HG02973 (cell line): ENCODE measurements around the gene ZNF892.
"Not testable (repeated sequence)": the region's sequence is repeated elsewhere in the genome, so short reads cannot be mapped to it uniquely, and the experiment has no call there.

Experiments used
- ATAC-seq: cut with Tn5 transposase; IDR thresholded peaks from one replicate; pipeline ENCODE4 v1.9.1; 2021; ENCODE audit warnings: moderate library complexity; ENCODE audit not compliant: unreplicated experiment

Gene ZNF892

GRCh38 chr2:95220449-95220848 is 13.1 kb downstream of the ZNF892 start:
- ATAC-seq: no peak

GRCh38 chr2:95225658-95226057 is 18.3 kb downstream of the ZNF892 start:
- ATAC-seq: no peak

DNA sequence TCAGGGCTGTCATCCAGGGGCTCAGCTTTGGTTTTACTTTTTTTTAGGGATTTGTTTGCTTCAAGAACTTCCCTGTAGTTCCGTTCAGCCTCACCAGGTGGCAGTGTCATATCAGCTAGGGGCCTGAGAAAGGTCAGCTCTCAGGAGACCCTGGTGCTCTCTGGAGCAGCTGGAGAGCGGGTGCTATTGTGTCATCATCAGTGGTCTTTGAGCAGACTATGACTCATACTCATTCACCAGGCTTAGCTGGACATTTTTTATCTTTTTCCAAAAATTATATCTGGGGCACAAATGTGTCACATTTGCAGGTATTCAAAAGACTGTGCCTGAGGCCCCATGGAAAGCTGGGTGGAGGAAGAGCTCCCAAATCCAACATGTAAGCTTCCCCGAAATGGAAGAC is 24.4 kb downstream of the ZNF892 start:
- ATAC-seq: no peak

GRCh38 chr2:95232232-95232631 is 24.9 kb downstream of the ZNF892 start:
- no peak for ATAC-seq

GRCh38 chr2:95234286-95234785 is 27.0 kb downstream of the ZNF892 start:
- ATAC-seq: no peak

DNA sequence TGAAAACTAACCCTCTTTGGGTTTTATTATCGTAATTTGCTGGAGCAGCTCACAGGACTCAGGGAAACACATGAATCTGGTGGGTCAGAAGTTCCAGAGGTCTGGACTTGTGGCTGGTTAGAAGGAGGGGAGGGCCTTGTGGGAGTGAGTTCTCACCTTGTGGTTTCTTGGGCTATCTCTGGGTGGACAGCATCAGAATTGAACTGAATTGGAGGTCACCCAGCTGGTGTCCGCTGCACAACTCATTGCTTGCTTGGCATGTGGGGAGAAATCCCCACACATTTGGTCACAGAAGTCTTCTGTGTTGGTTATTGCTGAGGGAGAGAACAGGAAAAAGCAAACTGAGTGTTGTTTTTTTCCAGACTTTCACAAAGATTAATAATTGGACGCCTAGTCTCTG is 27.5 kb downstream of the ZNF892 start:
- no peak for ATAC-seq

DNA sequence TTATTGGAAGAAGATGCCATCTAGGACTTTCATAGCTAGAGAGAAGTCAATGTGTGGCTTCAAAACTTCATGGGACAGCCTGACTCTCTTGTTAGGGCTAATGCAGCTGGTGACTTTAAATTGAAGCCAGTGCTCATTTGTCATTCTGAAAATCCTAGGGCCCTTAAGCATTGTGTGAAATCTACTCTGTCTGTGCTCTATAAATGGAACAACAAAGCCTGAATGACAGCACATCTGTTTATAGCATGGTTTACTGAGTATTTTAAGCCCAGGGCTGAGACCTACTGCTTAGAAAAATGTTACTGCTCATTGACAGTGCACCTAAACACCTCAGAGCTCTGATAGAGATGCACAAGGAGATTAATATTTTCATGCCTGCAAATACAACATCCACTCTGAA is 30.8 kb downstream of the ZNF892 start:
- ATAC-seq: no peak

DNA sequence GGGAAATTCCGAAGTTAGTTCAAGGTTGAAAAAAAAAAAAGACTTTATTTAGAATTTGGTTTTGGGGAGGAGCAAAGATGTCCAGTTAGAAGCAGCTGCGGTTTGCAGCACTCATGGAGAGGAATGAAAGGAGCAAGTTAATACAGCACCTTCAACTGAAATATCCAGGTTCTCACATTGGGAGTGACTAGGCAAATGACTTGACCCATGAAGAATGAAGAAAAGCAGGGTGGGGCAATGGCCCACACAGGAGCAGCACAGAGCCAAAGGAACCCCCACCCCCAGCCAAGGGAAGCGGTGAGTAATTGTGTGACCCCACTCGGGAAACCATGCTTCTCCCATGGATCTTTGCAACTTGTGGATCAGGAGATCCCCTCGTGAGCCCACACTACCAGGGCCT is 32.8 kb downstream of the ZNF892 start:
- ATAC-seq: no peak

DNA sequence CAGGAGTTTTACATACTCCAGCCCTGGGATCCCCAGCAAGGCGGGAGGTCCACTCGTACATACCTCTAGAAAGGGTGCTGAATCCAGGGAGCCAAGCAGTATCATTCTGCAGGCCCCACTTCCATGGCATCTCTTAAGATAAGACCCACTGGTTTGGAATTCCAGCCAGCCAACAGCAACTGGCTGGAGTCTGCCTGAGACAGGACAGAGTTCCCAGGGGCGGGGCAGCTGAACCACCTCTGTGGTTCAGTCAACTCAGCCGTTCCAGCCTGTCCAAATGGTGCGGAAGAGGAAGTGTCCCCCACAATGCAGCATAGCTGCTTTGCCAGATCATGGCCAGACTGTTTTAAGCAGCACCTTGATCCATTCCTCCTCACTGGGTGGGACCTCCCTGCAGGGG is 33.2 kb downstream of the ZNF892 start:
- no peak for ATAC-seq

GRCh38 chr2:95242084-95242483 is 34.8 kb downstream of the ZNF892 start:
- ATAC-seq: not testable (repeated sequence)
